HepG2 (cell line): ENCODE measurements around the gene TMEM253. TPM values are rescaled to one million over a fixed set of nuclear protein-coding genes. Genes with fewer than 3 reads are reported as not detected.

ENCODE experiments used
- ARNT2 ChIP-seq: sonication (generic); formaldehyde crosslinking; IDR thresholded peaks from 2 replicates; pipeline ENCODE4 v1.8.0; 2022; ENCODE audit warnings: mild to moderate bottlenecking, low read depth, missing genetic modification reagents, moderate library complexity
- ATF7 ChIP-seq, 2 experiments: fragments of 450-650 bp in 1 of 2; sonication (generic) in 1 of 2; formaldehyde crosslinking in 1 of 2; IDR thresholded peaks; 2 replicates each; pipeline versions ENCODE4 v1.4.0 to v1.6.1; 2016 to 2020; ENCODE audit warnings: antibody characterized with exemption in 1 of 2, mild to moderate bottlenecking in 1 of 2, missing genetic modification reagents in 1 of 2
- BCL6 ChIP-seq: IDR thresholded peaks from 2 replicates; pipeline ENCODE4 v1.6.1; 2016; ENCODE audit warnings: missing genetic modification reagents, missing compliant biosample characterization
- GABPB1 ChIP-seq: IDR thresholded peaks from 2 replicates; pipeline ENCODE4 v1.6.1; 2016; ENCODE audit warnings: mild to moderate bottlenecking, missing genetic modification reagents, moderate library complexity, missing compliant biosample characterization
- HDAC2 ChIP-seq: sonication (generic); formaldehyde crosslinking; IDR thresholded peaks from 2 replicates; pipeline ENCODE4 v1.4.0; 2020; ENCODE audit warnings: missing genetic modification reagents
- IRF2 ChIP-seq: IDR thresholded peaks from 2 replicates; pipeline ENCODE4 v1.6.1; 2018; ENCODE audit warnings: missing genetic modification reagents, missing compliant biosample characterization
- POLR2AphosphoS5 ChIP-seq: IDR thresholded peaks from 2 replicates; pipeline ENCODE4 v1.6.1; 2012; ENCODE audit warnings: low read depth, low read length
- SALL2 ChIP-seq: sonication (generic); formaldehyde crosslinking; IDR thresholded peaks from 2 replicates; pipeline ENCODE4 v1.8.1; 2023; ENCODE audit warnings: mild to moderate bottlenecking, missing genetic modification reagents, inconsistent platforms
- TBX2 ChIP-seq: sonication (generic); formaldehyde crosslinking; IDR thresholded peaks from 2 replicates; pipeline ENCODE4 v1.5.0; 2020; ENCODE audit warnings: missing genetic modification reagents, mild to moderate bottlenecking, borderline replicate concordance
- ZNF737 ChIP-seq: sonication (generic); formaldehyde crosslinking; IDR thresholded peaks from 2 replicates; pipeline ENCODE4 v1.5.0; 2020; ENCODE audit warnings: missing genetic modification reagents, mild to moderate bottlenecking, borderline replicate concordance
- ZNF746 ChIP-seq: sonication (generic); formaldehyde crosslinking; IDR thresholded peaks from 2 replicates; pipeline ENCODE4 v1.8.0; 2022; ENCODE audit warnings: mild to moderate bottlenecking, missing genetic modification reagents
- ZNF839 ChIP-seq: sonication (generic); formaldehyde crosslinking; IDR thresholded peaks from 2 replicates; pipeline ENCODE4 v1.4.0; 2020; ENCODE audit warnings: missing genetic modification reagents, mild to moderate bottlenecking, borderline replicate concordance
- polyA plus RNA-seq, 8 experiments: library from polyadenylated mRNA; depleted of rRNA in 3 of 8; stranded (reverse) in 7 of 8; unstranded in 1 of 8; fragments of >200 nt; fragmentation: Illumina TruSeq in 4 of 8; extraction: Trizol in 4 of 8; gene quantifications; 2 replicates each; pipeline versions ENCODE4 v1.2.1 to v1.2.3, GENCODE V29; 2011 to 2016; ENCODE audit warnings: low read depth in 4 of 8, missing spikeins in 1 of 8, mixed read lengths in 1 of 8; ENCODE audit not compliant: insufficient read depth in 1 of 8
- total RNA-seq, 5 experiments: library from RNA; depleted of rRNA; stranded (reverse); fragments of >200 nt; fragmentation: Illumina TruSeq; extraction: Trizol; gene quantifications; 2 replicates each; pipeline ENCODE4 v1.2.3, GENCODE V29; 2016; ENCODE audit warnings: low read depth in 1 of 5
- TF ChIP-seq, protein P1 (sequence below): sonication (generic); formaldehyde crosslinking; IDR thresholded peaks from 2 replicates; pipeline ENCODE4 v1.4.0; 2020; ENCODE audit warnings: mild to moderate bottlenecking, missing genetic modification reagents, borderline replicate concordance
- TF ChIP-seq, protein P2 (sequence below): sonication (generic); formaldehyde crosslinking; IDR thresholded peaks from 2 replicates; pipeline ENCODE4 v1.8.0; 2022; ENCODE audit warnings: mild to moderate bottlenecking, missing genetic modification reagents, borderline replicate concordance
- TF ChIP-seq, protein P3 (sequence below): sonication (generic); formaldehyde crosslinking; IDR thresholded peaks from 2 replicates; pipeline ENCODE4 v1.8.0; 2022; ENCODE audit warnings: missing genetic modification reagents, mild to moderate bottlenecking, moderate library complexity, borderline replicate concordance
- TF ChIP-seq, protein P4 (sequence below): sonication (generic); formaldehyde crosslinking; IDR thresholded peaks from 2 replicates; pipeline ENCODE4 v1.8.0; 2022; ENCODE audit warnings: mild to moderate bottlenecking, missing genetic modification reagents, moderate library complexity

The TMEM253 gene
- total and polyA plus RNA-seq, 2 of the 13 experiments (the other 11 are each of a cell fraction or from before 2014, with no cell fraction given), result 0.29 to 0.45 TPM

DNA sequence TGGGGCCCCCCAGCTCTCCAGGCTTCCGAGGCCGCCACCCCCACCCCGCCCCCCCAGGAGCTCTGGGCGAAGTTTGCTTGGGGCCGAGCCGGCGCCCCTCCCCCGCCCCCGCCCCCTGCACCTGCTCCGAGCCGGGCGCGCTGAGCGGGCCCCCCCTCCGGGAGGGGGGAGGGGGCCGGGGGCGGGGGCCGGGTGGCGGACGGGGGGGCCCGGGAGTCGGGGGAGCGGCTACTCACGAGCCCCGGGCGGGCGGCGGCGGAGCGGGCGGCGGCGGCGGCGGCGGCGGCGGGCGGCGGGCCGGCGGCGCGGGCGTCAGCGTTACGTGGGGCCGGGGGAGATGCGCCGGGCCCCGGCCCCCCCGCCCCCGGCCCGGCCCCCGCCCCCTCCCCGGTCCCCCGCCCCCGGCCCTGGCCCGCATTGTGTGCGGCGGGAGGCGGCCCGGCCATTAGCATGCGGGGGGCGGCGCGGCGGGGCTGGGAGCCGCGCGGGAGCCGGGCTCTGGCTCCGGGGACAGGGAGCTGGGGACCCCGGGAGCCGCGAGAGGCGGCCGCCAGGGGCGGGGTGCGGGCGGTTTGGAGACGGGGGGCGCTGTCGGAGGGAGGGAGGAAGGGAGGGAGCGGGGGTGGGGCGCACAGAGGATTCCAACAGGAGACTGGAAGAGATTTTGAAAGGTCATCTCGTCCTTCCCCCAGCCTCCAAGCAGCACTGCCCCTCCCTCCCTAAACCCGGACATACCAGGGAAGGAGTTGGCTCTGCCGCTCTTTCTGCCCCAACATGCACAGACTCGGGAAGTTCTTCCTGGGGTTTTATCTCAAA lies 2.6 kb upstream of the TMEM253 start, which contains the start of gene ZNF219 (continued):
- TF ChIP-seq, protein P1, sequence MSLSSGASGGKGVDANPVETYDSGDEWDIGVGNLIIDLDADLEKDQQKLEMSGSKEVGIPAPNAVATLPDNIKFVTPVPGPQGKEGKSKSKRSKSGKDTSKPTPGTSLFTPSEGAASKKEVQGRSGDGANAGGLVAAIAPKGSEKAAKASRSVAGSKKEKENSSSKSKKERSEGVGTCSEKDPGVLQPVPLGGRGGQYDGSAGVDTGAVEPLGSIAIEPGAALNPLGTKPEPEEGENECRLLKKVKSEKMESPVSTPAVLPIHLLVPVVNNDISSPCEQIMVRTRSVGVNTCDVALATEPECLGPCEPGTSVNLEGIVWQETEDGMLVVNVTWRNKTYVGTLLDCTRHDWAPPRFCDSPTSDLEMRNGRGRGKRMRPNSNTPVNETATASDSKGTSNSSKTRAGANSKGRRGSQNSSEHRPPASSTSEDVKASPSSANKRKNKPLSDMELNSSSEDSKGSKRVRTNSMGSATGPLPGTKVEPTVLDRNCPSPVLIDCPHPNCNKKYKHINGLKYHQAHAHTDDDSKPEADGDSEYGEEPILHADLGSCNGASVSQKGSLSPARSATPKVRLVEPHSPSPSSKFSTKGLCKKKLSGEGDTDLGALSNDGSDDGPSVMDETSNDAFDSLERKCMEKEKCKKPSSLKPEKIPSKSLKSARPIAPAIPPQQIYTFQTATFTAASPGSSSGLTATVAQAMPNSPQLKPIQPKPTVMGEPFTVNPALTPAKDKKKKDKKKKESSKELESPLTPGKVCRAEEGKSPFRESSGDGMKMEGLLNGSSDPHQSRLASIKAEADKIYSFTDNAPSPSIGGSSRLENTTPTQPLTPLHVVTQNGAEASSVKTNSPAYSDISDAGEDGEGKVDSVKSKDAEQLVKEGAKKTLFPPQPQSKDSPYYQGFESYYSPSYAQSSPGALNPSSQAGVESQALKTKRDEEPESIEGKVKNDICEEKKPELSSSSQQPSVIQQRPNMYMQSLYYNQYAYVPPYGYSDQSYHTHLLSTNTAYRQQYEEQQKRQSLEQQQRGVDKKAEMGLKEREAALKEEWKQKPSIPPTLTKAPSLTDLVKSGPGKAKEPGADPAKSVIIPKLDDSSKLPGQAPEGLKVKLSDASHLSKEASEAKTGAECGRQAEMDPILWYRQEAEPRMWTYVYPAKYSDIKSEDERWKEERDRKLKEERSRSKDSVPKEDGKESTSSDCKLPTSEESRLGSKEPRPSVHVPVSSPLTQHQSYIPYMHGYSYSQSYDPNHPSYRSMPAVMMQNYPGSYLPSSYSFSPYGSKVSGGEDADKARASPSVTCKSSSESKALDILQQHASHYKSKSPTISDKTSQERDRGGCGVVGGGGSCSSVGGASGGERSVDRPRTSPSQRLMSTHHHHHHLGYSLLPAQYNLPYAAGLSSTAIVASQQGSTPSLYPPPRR (CRISPR knock-in tag), result no peak; the same call in 1 of the 2 replicates
- no peak for TF ChIP-seq ZNF839
- no peak for TF ChIP-seq TBX2 (CRISPR knock-in tag)
- TF ChIP-seq BCL6, result no peak
- TF ChIP-seq, protein P2, sequence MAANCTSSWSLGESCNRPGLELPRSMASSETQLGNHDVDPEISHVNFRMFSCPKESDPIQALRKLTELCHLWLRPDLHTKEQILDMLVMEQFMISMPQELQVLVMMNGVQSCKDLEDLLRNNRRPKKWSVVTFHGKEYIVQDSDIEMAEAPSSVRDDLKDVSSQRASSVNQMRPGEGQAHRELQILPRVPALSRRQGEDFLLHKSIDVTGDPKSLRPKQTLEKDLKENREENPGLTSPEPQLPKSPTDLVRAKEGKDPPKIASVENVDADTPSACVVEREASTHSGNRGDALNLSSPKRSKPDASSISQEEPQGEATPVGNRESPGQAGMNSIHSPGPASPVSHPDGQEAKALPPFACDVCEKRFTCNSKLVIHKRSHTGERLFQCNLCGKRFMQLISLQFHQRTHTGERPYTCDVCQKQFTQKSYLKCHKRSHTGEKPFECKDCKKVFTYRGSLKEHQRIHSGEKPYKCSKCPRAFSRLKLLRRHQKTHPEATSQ (CRISPR knock-in tag), result no peak
- TF ChIP-seq ZNF746, result peak; percentile 81
- no peak for TF ChIP-seq IRF2 (CRISPR knock-in tag)
- no peak for TF ChIP-seq ARNT2
- TF ChIP-seq, protein P3, sequence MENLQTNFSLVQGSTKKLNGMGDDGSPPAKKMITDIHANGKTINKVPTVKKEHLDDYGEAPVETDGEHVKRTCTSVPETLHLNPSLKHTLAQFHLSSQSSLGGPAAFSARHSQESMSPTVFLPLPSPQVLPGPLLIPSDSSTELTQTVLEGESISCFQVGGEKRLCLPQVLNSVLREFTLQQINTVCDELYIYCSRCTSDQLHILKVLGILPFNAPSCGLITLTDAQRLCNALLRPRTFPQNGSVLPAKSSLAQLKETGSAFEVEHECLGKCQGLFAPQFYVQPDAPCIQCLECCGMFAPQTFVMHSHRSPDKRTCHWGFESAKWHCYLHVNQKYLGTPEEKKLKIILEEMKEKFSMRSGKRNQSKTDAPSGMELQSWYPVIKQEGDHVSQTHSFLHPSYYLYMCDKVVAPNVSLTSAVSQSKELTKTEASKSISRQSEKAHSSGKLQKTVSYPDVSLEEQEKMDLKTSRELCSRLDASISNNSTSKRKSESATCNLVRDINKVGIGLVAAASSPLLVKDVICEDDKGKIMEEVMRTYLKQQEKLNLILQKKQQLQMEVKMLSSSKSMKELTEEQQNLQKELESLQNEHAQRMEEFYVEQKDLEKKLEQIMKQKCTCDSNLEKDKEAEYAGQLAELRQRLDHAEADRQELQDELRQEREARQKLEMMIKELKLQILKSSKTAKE, result no peak
- no peak for TF ChIP-seq ATF7 (IDR thresholded peaks at IDR 0.05)
- TF ChIP-seq ATF7 (CRISPR knock-in tag; IDR thresholded peaks at IDR 0.05), result no peak
- peak; percentile 77 for TF ChIP-seq POLR2AphosphoS5
- no peak for TF ChIP-seq ZNF737
- no peak for TF ChIP-seq SALL2 (CRISPR knock-in tag)
- peak; percentile 35; the same call in 1 of the 2 replicates for TF ChIP-seq GABPB1
- TF ChIP-seq, protein P4, sequence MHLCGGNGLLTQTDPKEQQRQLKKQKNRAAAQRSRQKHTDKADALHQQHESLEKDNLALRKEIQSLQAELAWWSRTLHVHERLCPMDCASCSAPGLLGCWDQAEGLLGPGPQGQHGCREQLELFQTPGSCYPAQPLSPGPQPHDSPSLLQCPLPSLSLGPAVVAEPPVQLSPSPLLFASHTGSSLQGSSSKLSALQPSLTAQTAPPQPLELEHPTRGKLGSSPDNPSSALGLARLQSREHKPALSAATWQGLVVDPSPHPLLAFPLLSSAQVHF (CRISPR knock-in tag), result no peak
- no peak for TF ChIP-seq HDAC2 (CRISPR knock-in tag)
